Heart right ventricle (tissue), 16 donors: ENCODE measurements around the gene SCAMP5. TPM values are rescaled to one million over a fixed set of nuclear protein-coding genes. Genes with fewer than 3 reads are reported as not detected.

Experiments
- ATAC-seq, 8 donors: fragments of 200-7000 bp; cut with Tn5 transposase; one replicate each; pipeline ENCODE4 v1.9.1; 2020; ENCODE audit warnings: mild to moderate bottlenecking in 8 of 8, moderate library complexity in 8 of 8, moderate number of reproducible peaks in 1 of 8
- DNase-seq, 2 donors: peaks; one replicate each; pipeline ENCODE4 v3.0.0-alpha.2; 2020
- H3K27ac ChIP-seq, 10 donors: fragments of 200-600 bp; sonication (generic) in 2 of 10; one replicate each; pipeline versions ENCODE4 v1.5.0 to v1.8.0; 2020 to 2022; ENCODE audit warnings: mild to moderate bottlenecking in 3 of 10
- H3K27me3 ChIP-seq, 7 donors: fragments of 200-600 bp; one replicate each; pipeline ENCODE4 v1.8.0; 2021 to 2022; ENCODE audit warnings: mild to moderate bottlenecking in 2 of 7
- H3K36me3 ChIP-seq, 9 donors: fragments of 200-600 bp; sonication (generic) in 1 of 9; one replicate each; pipeline versions ENCODE4 v1.5.0 to v1.8.0; 2020 to 2022; ENCODE audit warnings: mild to moderate bottlenecking in 2 of 9
- H3K4me1 ChIP-seq, 9 donors: fragments of 200-600 bp; sonication (generic) in 1 of 9; one replicate each; pipeline versions ENCODE4 v1.5.0 to v1.8.0; 2020 to 2022; ENCODE audit warnings: mild to moderate bottlenecking in 4 of 9
- H3K4me3 ChIP-seq, 10 donors: fragments of 200-600 bp; sonication (generic) in 2 of 10; one replicate each; pipeline versions ENCODE4 v1.5.0 to v1.8.0; 2020 to 2022; ENCODE audit warnings: mild to moderate bottlenecking in 7 of 10, moderate library complexity in 2 of 10
- H3K9me3 ChIP-seq, 11 donors: fragments of 200-600 bp in 10 of 11; sonication (generic) in 2 of 11; one replicate each; pipeline versions ENCODE4 v1.5.0 to v1.8.0; 2013 to 2022; ENCODE audit warnings: mild to moderate bottlenecking in 2 of 11, control low read depth in 1 of 11, moderate library complexity in 1 of 11
- WGBS, 2 donors: extraction: QIAGEN DNeasy Blood & Tissue Kit; methylation state at CpG; one replicate each; pipeline ENCODE4 v1.1.7; 2013; ENCODE audit warnings: inconsistent platforms in 1 of 2; 5-methylcytosine and 5-hydroxymethylcytosine counted together
- intact Hi-C, 10 donors: fragments of 100-400 bp; cut with DNase I; formaldehyde crosslinking; loops; one replicate each; pipeline versions ENCODE4 v1.11.1 to v1.14.2; 2022
- polyA plus RNA-seq, 2 donors: library from polyadenylated mRNA; stranded (reverse); fragments of 200-250 nt; gene quantifications; one replicate each; pipeline ENCODE4 v1.2.3, GENCODE V29; 2013
- total RNA-seq, 10 donors: library from RNA; stranded (reverse); fragmentation: NEBNext Ultra II Directional in 3 of 10; extraction: Animal tissue kit (Norgen Biotek cat#: 25700) in 3 of 10; gene quantifications; one replicate each; pipeline versions ENCODE4 v1.2.1 to v1.2.4, GENCODE V29; 2021 to 2023
- TF ChIP-seq, protein P1 (sequence below), 9 donors: fragments of 200-600 bp; sonication (generic) in 2 of 9; IDR thresholded peaks; one replicate each; pipeline versions ENCODE4 v1.5.0 to v1.8.0; 2021 to 2022; ENCODE audit warnings: antibody characterized with exemption in 9 of 9, mild to moderate bottlenecking in 5 of 9, moderate library complexity in 1 of 9
- donor health status: Arrhythmogenic right ventricular cardiomyopathy.
- donor health status: ischemic (EF 13 %, LVEDD 7.1; RV severe dilation, severe dysfunction).
- donor health status: healthy with polysubstance abuse.
- donor health status: DM: no; HTN: yes; CAD: no.
- donor health status: DM: no; HTN: no; CAD: no.
- donor health status: ischemic (EF 25% LVEDD 6.9; RV normal size, moderate dysfunction).
- donor health status: ischemic (EF 25% LVEDD 5.7; RV mildly dilated, moderate dysfunction).
- donor health status: healthy.
- donor health status: DM: yes; HTN: yes; CAD: no.
- donor health status: Ischemic cardiomyopathy.
- donor health status: ischemic (EF 35%, LVEDD 5.7; RV mildly dilated, moderate dysfunction).
- donor health status: nonischemic (EF 11% LVEDD 7.7; RV severe dilation, severe dysfunction).
- donor health status: DM: yes; HTN: yes; CAD: no.
- donor health status: PGD.
- donor health status: ischemic (EF 29% LVEDD 5.4; RV normal size, mild dysfunction).
- donor health status: nonischemic (EF 23%, LVEDD 6.1; RV moderate dilation, normal function).

Gene SCAMP5
- total and polyA plus RNA-seq, 12 donors = 0.55 to 7.5 (median 3.8) TPM

DNA sequence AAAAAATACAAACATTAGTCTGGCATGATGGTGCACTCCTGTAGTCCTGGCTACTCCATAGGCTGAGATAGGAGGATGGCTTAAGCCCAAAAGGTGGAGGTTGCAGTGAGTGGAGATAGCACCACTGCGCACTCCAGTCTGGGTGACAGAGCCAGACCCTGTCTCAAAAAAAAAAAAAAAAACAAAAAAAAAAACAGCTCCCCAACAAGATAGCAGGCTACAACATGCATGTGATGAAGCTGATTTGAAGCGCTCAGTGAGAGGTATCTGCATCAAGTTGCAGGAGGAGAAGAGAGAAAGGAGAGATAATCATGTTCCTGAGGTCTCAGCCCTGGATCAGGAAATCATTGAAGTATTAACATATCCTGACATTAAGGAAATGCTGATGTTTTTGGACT lies 27.4 kb downstream of the SCAMP5 start:
- 93 to 96% methylated on average over 2 of the region's 2 CpGs for WGBS, 2 donors
- intact Hi-C loops = loop anchor here in 1 of 10 donors (10.0 kb wide), 1 partner anchor 312 kb away; the partner anchor contains the start of gene COMMD4

DNA sequence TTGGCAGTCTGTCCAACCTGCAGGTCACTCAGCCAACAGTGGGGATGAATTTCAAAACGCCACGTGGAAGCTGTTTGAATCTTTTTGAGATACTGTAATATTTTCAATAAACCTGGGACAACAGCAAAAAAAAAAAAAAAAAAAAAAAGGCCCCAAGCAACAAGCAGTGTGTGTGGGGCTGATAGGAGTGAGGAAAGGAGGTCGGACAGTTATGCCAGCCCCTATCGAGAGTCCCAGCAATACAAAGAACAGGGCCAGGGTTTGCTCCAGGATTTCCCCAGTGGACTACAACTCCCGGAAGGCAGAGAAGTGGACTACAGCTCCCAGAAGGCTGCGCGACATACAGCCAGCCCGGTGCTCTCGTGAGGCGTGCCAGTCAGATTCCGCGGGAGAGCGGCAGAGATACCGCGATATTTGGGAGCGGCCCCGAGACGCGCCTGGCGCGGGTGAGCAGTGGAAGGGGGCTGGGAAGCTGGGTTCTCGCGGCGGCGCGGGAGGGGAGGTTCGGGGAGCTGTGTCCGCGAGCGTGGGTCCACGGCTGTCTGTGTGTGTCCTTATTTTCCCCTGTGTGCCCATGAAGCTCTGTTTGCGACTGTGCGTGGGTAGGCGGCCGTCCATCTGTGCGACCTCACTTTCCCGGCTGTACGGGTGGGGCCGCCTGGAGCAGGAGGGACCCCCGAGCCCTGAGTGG lies 28.0 kb downstream of the SCAMP5 start, which contains the start of gene PPCDC:
Gene PPCDC, plus strand, starts transcription at position 410 of the 691 bp plus-strand sequence. CDS start 4,729 bp downstream, outside the sequence.
- DNase-seq (peak; percentile 97), ATAC-seq (peak; percentile 97 to 100 (median 99))
- H3K27me3 ChIP-seq = no peaks in the 10 kb centered on the region
- TF ChIP-seq, protein P1, sequence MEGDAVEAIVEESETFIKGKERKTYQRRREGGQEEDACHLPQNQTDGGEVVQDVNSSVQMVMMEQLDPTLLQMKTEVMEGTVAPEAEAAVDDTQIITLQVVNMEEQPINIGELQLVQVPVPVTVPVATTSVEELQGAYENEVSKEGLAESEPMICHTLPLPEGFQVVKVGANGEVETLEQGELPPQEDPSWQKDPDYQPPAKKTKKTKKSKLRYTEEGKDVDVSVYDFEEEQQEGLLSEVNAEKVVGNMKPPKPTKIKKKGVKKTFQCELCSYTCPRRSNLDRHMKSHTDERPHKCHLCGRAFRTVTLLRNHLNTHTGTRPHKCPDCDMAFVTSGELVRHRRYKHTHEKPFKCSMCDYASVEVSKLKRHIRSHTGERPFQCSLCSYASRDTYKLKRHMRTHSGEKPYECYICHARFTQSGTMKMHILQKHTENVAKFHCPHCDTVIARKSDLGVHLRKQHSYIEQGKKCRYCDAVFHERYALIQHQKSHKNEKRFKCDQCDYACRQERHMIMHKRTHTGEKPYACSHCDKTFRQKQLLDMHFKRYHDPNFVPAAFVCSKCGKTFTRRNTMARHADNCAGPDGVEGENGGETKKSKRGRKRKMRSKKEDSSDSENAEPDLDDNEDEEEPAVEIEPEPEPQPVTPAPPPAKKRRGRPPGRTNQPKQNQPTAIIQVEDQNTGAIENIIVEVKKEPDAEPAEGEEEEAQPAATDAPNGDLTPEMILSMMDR (IDR thresholded peaks at IDR 0.05) = no peak
- no peaks in the 10 kb centered on the region for H3K9me3 ChIP-seq
- intact Hi-C loops = loop anchor here in 1 of 10 donors (10.0 kb wide), 1 partner anchor 311 kb away; the partner anchor contains the start of gene COMMD4
- 3 to 4% methylated on average over 40 of the region's 40 CpGs for WGBS, 2 donors
- peak within 1 kb of the TSS in 9 of 10 donors; percentile 88 to 97 (median 91) for H3K27ac ChIP-seq
- peaks cover 0 to 14% (median 0%) of the 10 kb centered on the region in 9 donors for H3K36me3 ChIP-seq
- H3K4me3 ChIP-seq = peak within 1 kb of the TSS; percentile 47 to 98 (median 86)
- peaks cover 4 to 28% (median 16%) of the 10 kb centered on the region in 9 donors for H3K4me1 ChIP-seq

More for the DNA sequence above, 27.4 kb downstream of the SCAMP5 start:
- peaks cover 4 to 25% (median 16%) of the 10 kb centered on the region in 9 donors for H3K4me1 ChIP-seq
- H3K4me3 ChIP-seq = no peak overlapping the region
- H3K27ac ChIP-seq = peak overlapping the region in 3 of 10 donors; percentile 94
- TF ChIP-seq, protein P1 (IDR thresholded peaks at IDR 0.05) = no peak
- peaks cover 0 to 11% (median 0%) of the 10 kb centered on the region in 9 donors for H3K36me3 ChIP-seq
- H3K9me3 ChIP-seq = no peaks in the 10 kb centered on the region
- ATAC-seq (no peak), DNase-seq (no peak)
- H3K27me3 ChIP-seq = no peaks in the 10 kb centered on the region

DNA sequence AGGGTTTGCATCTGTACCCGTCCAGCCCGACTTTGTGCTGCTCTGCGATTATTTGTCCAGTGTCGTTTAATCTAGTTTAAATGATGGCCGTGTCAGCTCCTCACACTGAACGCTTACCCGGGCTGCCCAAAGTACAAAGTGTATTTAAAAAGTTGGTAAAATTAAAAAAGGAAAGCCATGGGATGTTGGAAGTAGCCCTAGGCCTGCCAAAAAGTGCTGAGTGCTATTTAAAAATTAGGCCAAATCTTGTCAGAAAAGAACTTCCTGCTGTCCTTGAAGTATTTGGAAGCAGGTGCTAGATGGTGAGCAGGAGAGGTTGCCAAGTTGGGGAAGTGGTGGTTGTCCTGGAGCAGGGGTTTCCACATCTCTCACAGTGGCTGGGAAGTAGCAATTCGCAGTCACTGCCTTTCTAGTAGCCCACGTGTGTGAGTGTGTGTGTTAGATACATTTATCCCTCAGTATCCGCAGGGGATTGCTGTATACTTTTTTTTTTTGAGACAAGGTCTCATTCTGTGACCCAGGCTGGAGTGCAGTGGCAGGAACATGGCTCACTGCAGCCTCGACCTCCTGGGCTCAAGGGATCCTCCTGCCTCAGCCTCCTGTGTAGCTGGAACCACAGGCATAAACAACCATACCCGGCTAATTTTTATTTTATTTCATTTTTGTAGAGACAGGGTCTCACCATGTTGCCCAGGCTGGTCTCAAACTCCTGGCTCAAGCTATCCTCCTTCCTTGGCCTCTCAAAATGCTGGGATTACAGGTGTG lies 28.7 kb downstream of the SCAMP5 start:
- peaks cover 4 to 35% (median 22%) of the 10 kb centered on the region in 9 donors for H3K4me1 ChIP-seq
- DNase-seq = no peak
- H3K9me3 ChIP-seq = no peaks in the 10 kb centered on the region
- TF ChIP-seq, protein P1 (IDR thresholded peaks at IDR 0.05) = no peak
- ATAC-seq = peak in 6 of 8 donors; percentile 10 to 35 (median 20)
- WGBS, 2 donors = 13 to 17% methylated on average over 12 of the region's 12 CpGs
- peaks cover 0 to 17% (median 0%) of the 10 kb centered on the region in 9 donors for H3K36me3 ChIP-seq
- H3K27ac ChIP-seq = peak overlapping the region in 9 of 10 donors; percentile 88 to 97 (median 91)
- H3K4me3 ChIP-seq = peak overlapping the region; percentile 47 to 98 (median 86)
- intact Hi-C loops = loop anchor here in 1 of 10 donors (10.0 kb wide), 1 partner anchor 311 kb away; the partner anchor contains the start of gene COMMD4
- no peaks in the 10 kb centered on the region for H3K27me3 ChIP-seq

DNA sequence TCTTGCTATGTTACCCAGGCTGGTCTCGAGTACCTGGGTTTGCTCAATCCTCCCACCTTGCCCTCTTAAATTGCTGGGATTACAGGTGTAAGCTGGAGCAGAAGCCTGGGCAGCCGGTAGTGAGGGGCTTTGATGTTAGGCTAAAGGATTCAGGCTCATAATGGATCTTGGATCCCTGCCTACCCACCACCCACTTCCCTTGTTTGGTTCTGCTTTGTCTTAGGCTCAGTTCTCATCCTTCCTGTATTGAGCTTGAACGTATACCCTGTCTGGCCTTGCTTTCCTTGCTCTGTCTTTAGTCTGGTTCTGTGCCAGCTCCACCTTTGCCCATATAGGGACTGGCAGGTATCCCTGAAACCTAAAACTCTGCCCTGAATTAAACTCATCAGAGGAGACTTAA lies 29.7 kb downstream of the SCAMP5 start:
- no peaks in the 10 kb centered on the region for H3K27me3 ChIP-seq
- peak overlapping the region in 1 of 10 donors; percentile 97 for H3K27ac ChIP-seq
- H3K4me1 ChIP-seq = peaks cover 12 to 45% (median 33%) of the 10 kb centered on the region in 9 donors
- intact Hi-C loops = loop anchor here in 1 of 10 donors (10.0 kb wide), 1 partner anchor 310 kb away; the partner anchor contains the start of gene COMMD4
- H3K4me3 ChIP-seq = no peak overlapping the region
- DNase-seq (no peak), ATAC-seq (no peak)
- H3K36me3 ChIP-seq = peaks cover 0 to 17% (median 0%) of the 10 kb centered on the region in 9 donors
- 65 to 69% methylated on average over 3 of the region's 3 CpGs for WGBS, 2 donors
- TF ChIP-seq, protein P1 (IDR thresholded peaks at IDR 0.05) = no peak
- H3K9me3 ChIP-seq = no peaks in the 10 kb centered on the region
